ENCODE data around the gene TADA2A.

- TF ChIP-seq, protein P1, sequence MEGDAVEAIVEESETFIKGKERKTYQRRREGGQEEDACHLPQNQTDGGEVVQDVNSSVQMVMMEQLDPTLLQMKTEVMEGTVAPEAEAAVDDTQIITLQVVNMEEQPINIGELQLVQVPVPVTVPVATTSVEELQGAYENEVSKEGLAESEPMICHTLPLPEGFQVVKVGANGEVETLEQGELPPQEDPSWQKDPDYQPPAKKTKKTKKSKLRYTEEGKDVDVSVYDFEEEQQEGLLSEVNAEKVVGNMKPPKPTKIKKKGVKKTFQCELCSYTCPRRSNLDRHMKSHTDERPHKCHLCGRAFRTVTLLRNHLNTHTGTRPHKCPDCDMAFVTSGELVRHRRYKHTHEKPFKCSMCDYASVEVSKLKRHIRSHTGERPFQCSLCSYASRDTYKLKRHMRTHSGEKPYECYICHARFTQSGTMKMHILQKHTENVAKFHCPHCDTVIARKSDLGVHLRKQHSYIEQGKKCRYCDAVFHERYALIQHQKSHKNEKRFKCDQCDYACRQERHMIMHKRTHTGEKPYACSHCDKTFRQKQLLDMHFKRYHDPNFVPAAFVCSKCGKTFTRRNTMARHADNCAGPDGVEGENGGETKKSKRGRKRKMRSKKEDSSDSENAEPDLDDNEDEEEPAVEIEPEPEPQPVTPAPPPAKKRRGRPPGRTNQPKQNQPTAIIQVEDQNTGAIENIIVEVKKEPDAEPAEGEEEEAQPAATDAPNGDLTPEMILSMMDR (IDR thresholded peaks at IDR 0.05; ENCODE audit: control extremely low read depth in 1 of 3, insufficient read depth in 1 of 3, low read depth in 1 of 3, low read length in 3 of 3) = no peak
- TF ChIP-seq CREB1 (IDR thresholded peaks at IDR 0.05) (no peak), POLR2AphosphoS5 (IDR thresholded peaks at IDR 0.05; ENCODE audit: low read depth, low read length) (no peak), SRF (IDR thresholded peaks at IDR 0.05; ENCODE audit: low read depth, low read length) (no peak), CHD2 (IDR thresholded peaks at IDR 0.05; ENCODE audit: low read length) (no peak), RAD21 (IDR thresholded peaks at IDR 0.05 in 1 of 2, conservative IDR thresholded peaks at IDR 0.05 in 1 of 2; ENCODE audit: low read depth in 2 of 2, low read length in 2 of 2) (no peak), NRF1 (IDR thresholded peaks at IDR 0.05; ENCODE audit: low read depth, low read length) (no peak), EP300 (IDR thresholded peaks at IDR 0.05; ENCODE audit: borderline replicate concordance in 1 of 2, low read depth in 2 of 2, low read length in 2 of 2) (no peak), POLR2A (IDR thresholded peaks at IDR 0.05; ENCODE audit: control extremely low read depth in 1 of 2, low read depth in 2 of 2, low read length in 2 of 2) (no peak), EGR1 (IDR thresholded peaks at IDR 0.05; ENCODE audit: borderline replicate concordance, low read depth, low read length) (no peak), MAX (IDR thresholded peaks at IDR 0.05) (no peak), RNF2 (IDR thresholded peaks at IDR 0.05; ENCODE audit: borderline replicate concordance, low read depth, low read length, missing control alignments, poor library complexity, severe bottlenecking) (no peak)
Measured at GRCh38 chr17:37500378-37500777, 93.7 kb downstream of the TADA2A start.
